Tibial nerve (tissue), 4 donors: ENCODE results near the gene CCDC57. TPM values are rescaled to one million over a fixed set of nuclear protein-coding genes. Genes with fewer than 3 reads are reported as not detected.

Experiments used
- DNase-seq, 2 donors: peaks; one replicate each; pipeline ENCODE4 v3.0.0-alpha.2; 2019; ENCODE audit warnings: low spot score in 2 of 2
- H3K27ac ChIP-seq, 4 donors: fragments of 200-600 bp; sonication (generic) in 3 of 4; one replicate each; pipeline ENCODE4 v1.5.1; 2017 to 2019; ENCODE audit warnings: mild to moderate bottlenecking in 1 of 4
- H3K27me3 ChIP-seq, 2 donors: fragments of 200-600 bp; sonication (generic) in 1 of 2; one replicate each; pipeline versions ENCODE4 v1.5.1 to v1.6.0; 2017 to 2019
- H3K36me3 ChIP-seq, 3 donors: fragments of 200-600 bp; sonication (generic); one replicate each; pipeline ENCODE4 v1.5.1; 2018 to 2019
- H3K4me1 ChIP-seq, 4 donors: fragments of 200-600 bp; sonication (generic) in 3 of 4; one replicate each; pipeline ENCODE4 v1.5.1; 2017 to 2019
- H3K4me3 ChIP-seq, 4 donors: fragments of 200-600 bp; sonication (generic) in 3 of 4; one replicate each; pipeline ENCODE4 v1.5.1; 2017 to 2019; ENCODE audit warnings: mild to moderate bottlenecking in 1 of 4, moderate library complexity in 1 of 4
- H3K9me3 ChIP-seq, 4 donors: fragments of 200-600 bp; sonication (generic) in 3 of 4; one replicate each; pipeline ENCODE4 v1.5.1; 2017 to 2019
- CTCF ChIP-seq, 5 experiments: fragments of 200-600 bp in 3 of 5; fragments of 450-650 bp in 2 of 5; sonication (generic) in 3 of 5; IDR thresholded peaks; one replicate each; pipeline ENCODE4 v1.5.1; 2016 to 2019; ENCODE audit warnings: antibody characterized with exemption in 5 of 5, mild to moderate bottlenecking in 3 of 5, moderate library complexity in 2 of 5
- EP300 ChIP-seq, 2 donors: sonication (generic); formaldehyde crosslinking; IDR thresholded peaks; one replicate each; pipeline ENCODE4 v1.6.1; 2017; ENCODE audit warnings: antibody characterized with exemption in 2 of 2, mild to moderate bottlenecking in 1 of 2
- POLR2A ChIP-seq, 2 donors: fragments of 450-650 bp; IDR thresholded peaks; one replicate each; pipeline ENCODE4 v1.6.1; 2017; ENCODE audit warnings: antibody characterized with exemption in 2 of 2, mild to moderate bottlenecking in 2 of 2, moderate library complexity in 2 of 2
- WGBS, 2 donors: methylation state at CpG; one replicate each; pipeline ENCODE4 v1.1.5; 2018; 5-methylcytosine and 5-hydroxymethylcytosine counted together
- total RNA-seq, 4 donors: library from RNA; depleted of rRNA; stranded (reverse); fragments of >200 nt; gene quantifications; one replicate each; pipeline ENCODE4 v1.1.0, GENCODE V29; 2016

Gene CCDC57
- total RNA-seq, 4 donors from 2014 or later: 33.5 to 91.2 (median 47.9) TPM

- DNase-seq: no peak
- Histone ChIP-seq H3K27me3 (no peaks in the 10 kb centered on the region), H3K36me3 (peaks cover 0 to 55% (median 19%) of the 10 kb centered on the region in 3 donors), H3K9me3 (no peaks in the 10 kb centered on the region), H3K4me1 (peaks cover 0 to 30% (median 14%) of the 10 kb centered on the region in 4 donors), H3K27ac (no peak overlapping the region), H3K4me3 (no peak overlapping the region)
- WGBS, 2 donors: 77 to 86% methylated on average over 16 to 20 of the region's 20 CpGs
- TF ChIP-seq EP300 (IDR thresholded peaks at IDR 0.05): no peak
- TF ChIP-seq POLR2A (IDR thresholded peaks at IDR 0.05): no peak
- TF ChIP-seq CTCF (IDR thresholded peaks at IDR 0.05): no peak
Measured at GRCh38 chr17:82063424-82064415, 148.9 kb downstream of the CCDC57 start.

GRCh38 chr17:82062984-82063368 lies 149.7 kb downstream of the CCDC57 start:
- DNase-seq: no peak
- no peak for TF ChIP-seq CTCF (IDR thresholded peaks at IDR 0.05)
- no peak for TF ChIP-seq POLR2A (IDR thresholded peaks at IDR 0.05)
- TF ChIP-seq EP300 (IDR thresholded peaks at IDR 0.05): no peak
- H3K27me3 ChIP-seq: no peaks in the 10 kb centered on the region
- peaks cover 0 to 63% (median 19%) of the 10 kb centered on the region in 3 donors for H3K36me3 ChIP-seq
- WGBS, 2 donors: 70 to 76% methylated on average over 4 to 5 of the region's 9 CpGs
- H3K4me1 ChIP-seq: peaks cover 0 to 30% (median 14%) of the 10 kb centered on the region in 4 donors
- no peak overlapping the region for H3K27ac ChIP-seq
- no peak overlapping the region for H3K4me3 ChIP-seq
- H3K9me3 ChIP-seq: no peaks in the 10 kb centered on the region

GRCh38 chr17:82062076-82062983 lies 150.3 kb downstream of the CCDC57 start:
- Histone ChIP-seq H3K27me3 (no peaks in the 10 kb centered on the region), H3K36me3 (peaks cover 0 to 69% (median 20%) of the 10 kb centered on the region in 3 donors), H3K9me3 (no peaks in the 10 kb centered on the region), H3K27ac (no peak overlapping the region), H3K4me3 (no peak overlapping the region), H3K4me1 (peaks cover 0 to 30% (median 14%) of the 10 kb centered on the region in 4 donors)
- no peak for DNase-seq
- TF ChIP-seq POLR2A (IDR thresholded peaks at IDR 0.05) (no peak), EP300 (IDR thresholded peaks at IDR 0.05) (no peak), CTCF (IDR thresholded peaks at IDR 0.05) (no peak)
- whole genome bisulfite sequencing, 2 donors: 82 to 83% methylated on average over 18 to 19 of the region's 24 CpGs

GRCh38 chr17:82061047-82061925 lies 151.4 kb downstream of the CCDC57 start:
- Histone ChIP-seq H3K27me3 (no peaks in the 10 kb centered on the region), H3K4me3 (no peak overlapping the region), H3K4me1 (peaks cover 0 to 27% (median 13%) of the 10 kb centered on the region in 4 donors), H3K36me3 (peaks cover 0 to 80% (median 29%) of the 10 kb centered on the region in 3 donors), H3K27ac (no peak overlapping the region), H3K9me3 (no peaks in the 10 kb centered on the region)
- 82 to 88% methylated on average over 18 to 33 of the region's 34 CpGs for WGBS, 2 donors
- no peak for DNase-seq
- TF ChIP-seq CTCF (IDR thresholded peaks at IDR 0.05): no peak
- TF ChIP-seq EP300 (IDR thresholded peaks at IDR 0.05): no peak
- no peak for TF ChIP-seq POLR2A (IDR thresholded peaks at IDR 0.05)
